ENCODE data around the gene ADGRG6.

The ADGRG6 gene

GRCh38 chr6:142334294-142334693 lies 32.5 kb downstream of the ADGRG6 start:
- DNase-seq (ENCODE audit: low read depth) = no peak
- TF ChIP-seq CTCF (conservative IDR thresholded peaks at IDR 0.05; ENCODE audit: low read length) = no peak
- H3K4me3 ChIP-seq (ENCODE audit: low read length) = no peak overlapping the region

GRCh38 chr6:142335415-142335814 lies 33.6 kb downstream of the ADGRG6 start:
- no peak for TF ChIP-seq CTCF (conservative IDR thresholded peaks at IDR 0.05; ENCODE audit: low read length)
- no peak for DNase-seq (ENCODE audit: low read depth)
- H3K4me3 ChIP-seq (ENCODE audit: low read length) = no peak overlapping the region

DNA sequence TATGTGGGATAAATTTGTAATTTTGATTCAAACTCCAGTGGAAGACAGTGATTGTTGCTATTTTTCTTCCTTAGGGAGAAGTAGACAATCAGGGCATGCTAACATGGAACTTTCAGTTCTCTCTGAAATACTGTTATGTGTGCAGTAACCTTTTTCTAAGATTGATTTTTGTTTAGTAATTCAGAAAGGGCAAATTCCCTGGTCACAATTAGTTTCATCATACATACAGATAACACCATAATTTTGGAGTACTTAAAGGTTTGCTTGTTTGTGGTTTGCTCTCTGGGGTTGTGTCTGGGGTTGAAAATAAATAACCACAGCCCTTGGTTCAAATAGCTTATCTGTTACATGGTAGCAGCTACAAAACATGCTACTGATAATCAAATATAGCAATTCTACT lies 34.4 kb downstream of the ADGRG6 start:
- DNase-seq (ENCODE audit: low read depth) = no peak
- TF ChIP-seq CTCF (conservative IDR thresholded peaks at IDR 0.05; ENCODE audit: low read length) = no peak

DNA sequence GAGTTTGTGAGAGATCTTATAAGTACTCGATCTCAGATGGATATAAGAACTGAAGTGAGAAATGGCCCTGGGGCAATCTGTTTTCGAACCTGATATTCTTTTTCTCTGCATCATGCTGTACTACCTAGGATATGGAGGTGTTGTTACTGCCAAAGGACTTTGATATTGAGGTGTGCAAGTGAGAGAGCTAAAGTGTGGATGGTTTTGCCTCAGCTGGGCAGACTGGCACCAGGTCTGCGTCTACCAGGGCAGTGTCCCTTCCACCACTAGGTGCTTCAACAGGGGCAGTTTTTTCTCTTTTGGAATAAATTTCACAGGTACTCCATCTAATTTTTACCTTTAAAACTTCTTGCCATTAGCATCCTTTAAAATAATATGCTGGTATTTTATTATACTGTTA lies 35.0 kb downstream of the ADGRG6 start:
- H3K4me3 ChIP-seq (ENCODE audit: low read length) = no peak overlapping the region
- no peak for DNase-seq (ENCODE audit: low read depth)
- no peak for TF ChIP-seq CTCF (conservative IDR thresholded peaks at IDR 0.05; ENCODE audit: low read length)

More for the DNA sequence above, 34.4 kb downstream of the ADGRG6 start:
- no peak overlapping the region for H3K4me3 ChIP-seq (ENCODE audit: low read length)

DNA sequence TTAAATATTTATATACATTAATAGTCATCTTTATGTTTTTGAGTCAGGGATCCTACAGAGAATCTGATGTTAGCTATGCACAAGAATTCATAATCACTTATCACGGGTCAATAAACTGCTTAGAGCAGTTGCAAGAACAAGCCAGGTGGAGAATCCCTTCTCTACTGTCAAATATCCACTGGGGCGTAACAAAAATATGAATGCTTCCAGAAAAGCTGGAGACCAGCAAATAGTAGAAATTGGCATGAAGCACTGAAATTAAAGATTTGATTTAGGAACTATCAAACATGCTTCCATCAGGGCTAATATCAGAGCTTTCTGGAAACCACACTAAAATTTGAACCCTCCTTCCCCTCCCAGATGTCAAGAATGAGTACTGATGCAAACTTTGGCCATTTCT lies 37.3 kb downstream of the ADGRG6 start:
- no peak for TF ChIP-seq CTCF (conservative IDR thresholded peaks at IDR 0.05; ENCODE audit: low read length)

DNA sequence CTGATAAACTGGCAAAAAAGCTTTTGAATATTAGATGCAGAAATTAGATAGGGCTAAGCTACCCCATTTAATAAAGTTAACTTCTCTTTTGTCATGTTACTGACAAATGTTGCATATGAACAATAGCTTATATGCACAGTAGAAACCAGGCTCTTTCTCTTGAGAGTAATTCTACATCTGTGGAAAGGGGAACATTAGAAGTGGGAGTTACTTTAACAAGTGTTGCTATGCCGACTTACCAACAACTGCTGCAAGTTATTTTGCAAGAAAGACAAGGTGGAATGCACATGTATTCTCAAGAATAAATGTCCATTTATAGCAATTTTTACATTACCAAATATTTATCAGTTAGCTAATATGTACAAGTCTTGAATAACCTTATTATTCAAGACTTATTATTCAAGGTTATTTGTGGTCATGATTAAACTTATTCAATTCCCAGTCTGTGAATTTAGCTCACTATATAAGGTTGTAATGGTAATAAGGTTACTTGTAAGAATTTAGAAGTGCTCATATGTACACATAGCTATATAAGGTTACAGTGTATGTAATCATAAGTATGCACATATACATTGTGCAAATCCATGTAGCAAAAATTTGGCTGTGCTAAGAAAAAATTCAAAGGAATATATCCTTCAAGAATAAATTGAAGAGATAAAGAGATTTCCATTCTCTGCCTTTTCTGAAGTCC lies 38.3 kb downstream of the ADGRG6 start:
- DNase-seq (ENCODE audit: low read depth) = peak; percentile 35
- H3K4me3 ChIP-seq (ENCODE audit: low read length) = no peak overlapping the region
- TF ChIP-seq CTCF (conservative IDR thresholded peaks at IDR 0.05; ENCODE audit: low read length) = no peak

More for the DNA sequence above, 37.3 kb downstream of the ADGRG6 start:
- no peak for DNase-seq (ENCODE audit: low read depth)
- H3K4me3 ChIP-seq (ENCODE audit: low read length) = no peak overlapping the region

DNA sequence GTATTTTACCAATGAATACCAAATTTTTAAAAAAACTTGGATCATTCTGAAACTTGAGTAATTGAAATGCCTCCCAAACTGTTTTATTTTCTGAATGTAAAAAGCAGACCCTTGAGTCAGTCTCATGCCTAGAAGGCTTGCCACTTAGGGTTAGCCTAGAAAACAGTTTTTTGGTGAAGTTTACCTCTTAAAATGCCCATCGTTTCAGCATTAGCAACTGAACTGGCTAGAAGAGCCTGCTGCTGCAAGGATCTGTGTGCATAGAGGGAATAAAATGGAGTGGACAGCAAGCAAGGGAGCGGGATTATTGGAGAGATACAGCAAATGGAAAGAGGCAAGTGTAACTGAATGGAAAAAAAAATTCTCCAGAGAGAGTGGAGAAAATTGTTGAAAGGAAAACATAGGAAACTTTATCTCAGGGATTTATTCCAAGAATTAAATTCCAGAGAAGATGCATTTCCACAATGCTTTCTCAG lies 40.1 kb downstream of the ADGRG6 start:
- no peak for TF ChIP-seq CTCF (conservative IDR thresholded peaks at IDR 0.05; ENCODE audit: low read length)
- H3K4me3 ChIP-seq (ENCODE audit: low read length) = no peak overlapping the region
- DNase-seq (ENCODE audit: low read depth) = no peak

All from AG10803 (cell line).